ENCODE measurements around the gene PNPT1.
"Not testable (repeated sequence)": the region's sequence is repeated elsewhere in the genome, so short reads cannot be mapped to it uniquely, and the experiment has no call there.

The PNPT1 gene

DNA sequence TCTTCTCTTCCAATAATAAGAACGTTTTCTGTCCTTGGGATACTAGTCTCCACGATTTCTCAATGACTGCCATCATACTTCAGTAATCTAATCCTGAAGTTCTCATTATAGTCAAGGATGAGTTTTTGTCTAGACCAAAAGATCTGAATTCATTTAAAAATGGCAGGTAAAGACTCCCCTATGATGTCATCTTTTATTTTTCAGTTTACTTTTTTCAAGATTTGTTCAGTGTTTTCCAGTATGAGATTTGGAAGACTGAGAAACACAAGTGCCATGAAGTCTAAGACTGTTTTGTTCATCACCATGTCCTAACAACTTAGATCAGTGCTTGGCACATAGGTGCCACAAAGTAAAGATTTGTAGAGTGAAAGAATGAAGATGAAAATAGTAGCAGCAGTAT, 40.4 kb downstream of the PNPT1 start:
- DNase-seq, result no peak

GRCh38 chr2:55649211-55649610, 44.4 kb downstream of the PNPT1 start:
- no peak for DNase-seq

DNA sequence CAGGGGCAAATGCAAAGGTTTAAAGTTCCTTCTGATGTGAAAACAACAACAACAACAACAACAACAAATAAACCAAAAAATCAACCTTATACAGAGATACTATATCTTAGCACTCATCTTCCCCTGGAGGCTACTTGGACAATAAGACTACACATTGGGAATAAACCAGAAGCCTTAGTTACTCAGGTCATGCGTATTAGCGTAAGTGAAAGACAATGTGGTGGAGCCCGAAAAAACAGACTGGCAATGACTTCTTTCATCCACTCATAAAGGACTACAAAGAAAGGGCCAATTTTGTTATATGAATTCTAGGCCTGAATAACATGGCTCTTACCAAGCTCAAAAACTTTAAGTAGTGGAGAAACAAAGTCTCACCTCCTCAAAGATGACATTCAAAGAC, 56.8 kb downstream of the PNPT1 start:
- no peak for DNase-seq

DNA sequence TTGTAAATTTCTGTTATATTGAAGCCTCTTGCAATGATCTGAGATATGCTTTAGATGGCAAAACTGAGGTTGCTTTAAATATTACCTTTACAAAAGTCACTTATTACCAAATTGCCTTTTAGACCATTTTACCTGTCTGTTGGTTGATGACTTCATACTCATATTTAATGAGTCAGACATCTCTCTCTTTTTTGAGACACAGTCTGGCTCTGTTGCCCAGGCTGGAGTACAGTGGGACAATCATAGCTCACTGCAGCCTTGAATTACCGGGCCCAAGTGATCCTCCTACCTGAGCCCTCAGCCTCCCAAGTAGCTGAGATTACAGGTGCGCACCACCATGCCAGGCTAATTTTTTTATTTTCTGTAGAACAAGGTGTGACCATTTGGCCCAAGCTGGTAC, 64.7 kb downstream of the PNPT1 start:
- no peak for DNase-seq

- DNase-seq, result no peak
These were observed 65.7 kb downstream of the PNPT1 start for GRCh38 chr2:55627915-55628314.

DNA sequence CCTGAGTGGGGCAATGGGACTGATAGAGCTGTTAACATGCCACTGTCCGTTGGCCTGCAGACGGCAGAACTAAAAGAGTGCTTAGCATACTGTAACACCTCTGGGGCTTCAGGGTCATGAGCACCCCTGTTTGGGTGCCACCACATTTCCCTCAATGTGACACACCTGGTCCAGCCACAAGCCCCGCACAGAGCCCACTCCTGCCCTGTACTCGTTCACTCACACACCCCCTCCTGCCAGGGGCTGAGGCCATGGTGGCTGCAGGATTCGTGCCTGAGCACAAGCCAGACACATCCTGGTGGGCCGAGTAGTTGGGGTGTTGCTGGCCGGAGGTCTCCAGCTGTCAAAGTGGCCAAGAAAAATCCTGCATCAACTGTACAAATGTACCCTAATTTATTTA, 71.8 kb downstream of the PNPT1 start:
- no peak for DNase-seq

GRCh38 chr2:55620123-55620779, 73.4 kb downstream of the PNPT1 start:
- DNase-seq, result no peak

- peak; percentile 74 for DNase-seq
These were observed 75.2 kb downstream of the PNPT1 start for GRCh38 chr2:55618275-55619055.

- no peak for DNase-seq
These were observed 75.7 kb downstream of the PNPT1 start for GRCh38 chr2:55618025-55618274.

DNA sequence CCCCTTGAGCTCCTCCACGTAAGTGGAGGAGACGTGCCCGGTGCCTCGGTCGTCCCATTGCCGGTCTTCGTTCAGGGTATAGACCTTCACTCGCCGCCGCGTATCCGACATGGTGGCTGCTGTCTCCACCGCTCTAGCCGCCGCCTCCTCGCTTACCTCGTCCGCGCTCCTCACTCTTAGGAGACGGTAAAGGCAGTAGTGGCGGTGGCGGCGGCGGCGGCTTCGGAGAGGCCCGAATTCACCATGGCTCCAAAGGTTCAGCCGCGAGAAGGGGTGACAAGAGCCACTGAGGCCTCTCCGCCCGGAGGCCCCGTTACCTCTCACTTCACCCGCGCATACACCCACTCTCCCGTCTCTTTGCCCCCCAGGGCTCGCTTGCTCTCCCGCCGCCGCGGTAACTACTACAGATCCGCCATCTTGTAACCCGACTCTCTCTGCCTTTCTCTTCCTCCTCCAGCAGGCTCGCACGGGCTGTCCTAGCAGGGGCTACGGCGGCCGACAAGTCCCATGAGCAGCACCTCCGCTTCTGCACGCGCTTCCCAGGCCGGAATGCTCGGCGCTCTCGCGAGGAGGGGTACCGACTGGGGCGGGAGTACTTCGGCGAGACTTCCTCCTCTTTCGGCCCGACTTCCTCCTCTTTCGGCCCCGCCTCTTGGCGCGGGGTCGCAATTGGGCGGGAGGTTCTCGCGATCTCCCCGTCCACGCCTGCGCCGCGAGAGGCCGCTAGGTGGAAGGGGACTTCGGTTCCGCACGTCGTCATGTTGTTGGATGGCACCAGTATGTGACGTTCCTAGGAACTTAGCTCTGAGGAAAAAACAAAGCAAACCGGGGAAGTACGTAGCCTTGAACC, 76.2 kb downstream of the PNPT1 start, which contains the start of gene PPP4R3B:
TSS of gene PPP4R3B (minus strand) at position 448 of the 850 bp plus-strand sequence. CDS start at position 111, 337 bp downstream.
- DNase-seq, result peak; percentile 100

DNA sequence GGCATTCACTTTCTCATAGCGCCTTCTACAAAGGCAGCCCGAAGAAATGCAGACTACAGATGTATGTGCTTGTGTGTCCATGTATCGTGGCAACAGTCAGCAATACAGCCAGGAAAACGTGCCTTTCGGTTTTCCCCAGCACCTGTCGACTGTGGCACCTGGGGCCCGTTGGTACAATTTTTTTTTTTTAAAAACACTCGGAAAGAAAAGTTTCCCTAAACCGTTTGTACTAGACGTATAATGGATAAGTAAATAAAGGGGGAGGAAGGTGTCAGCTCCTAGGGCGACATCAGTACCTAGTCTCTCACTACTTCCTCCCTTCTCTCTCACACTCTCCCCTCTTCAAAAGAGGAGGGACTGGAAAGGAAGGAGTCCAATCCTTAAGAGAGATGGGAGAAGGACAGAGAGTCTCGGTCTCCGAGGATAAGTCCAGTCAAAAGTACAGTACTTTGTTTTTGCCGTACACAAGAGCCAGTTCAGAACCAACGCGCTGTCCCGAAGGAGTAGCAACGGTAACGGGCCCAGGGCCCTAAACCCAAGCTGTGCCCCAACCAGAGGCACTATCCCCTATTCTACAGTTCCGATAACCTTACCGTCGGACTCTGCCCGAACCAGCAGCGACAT, 77.0 kb downstream of the PNPT1 start:
- DNase-seq, result peak; percentile 57

DNA sequence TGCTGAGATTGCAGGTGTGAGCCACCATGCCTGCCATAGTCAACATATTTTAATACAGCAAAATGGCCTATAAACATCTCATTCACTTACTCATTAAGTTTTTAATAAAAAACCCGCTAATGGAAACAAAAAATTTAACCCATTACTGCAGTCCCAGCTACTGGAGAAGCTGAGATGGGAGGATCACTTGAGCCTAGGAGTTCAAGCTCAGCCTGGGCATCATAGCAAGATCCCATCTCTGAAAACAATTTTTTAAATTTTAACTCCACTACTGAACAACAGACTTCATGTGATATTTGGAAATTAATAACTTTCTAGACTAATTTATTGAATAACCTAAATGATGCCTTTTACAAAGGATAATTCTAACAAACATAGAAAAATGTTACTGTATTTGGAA, 81.6 kb downstream of the PNPT1 start:
- no peak for DNase-seq

GRCh38 chr2:55610954-55611743, 82.5 kb downstream of the PNPT1 start:
- no peak for DNase-seq

GRCh38 chr2:55609938-55610578, 83.6 kb downstream of the PNPT1 start:
- DNase-seq, result no peak

- no peak for DNase-seq
These were observed 84.3 kb downstream of the PNPT1 start for GRCh38 chr2:55609193-55609794.

DNA sequence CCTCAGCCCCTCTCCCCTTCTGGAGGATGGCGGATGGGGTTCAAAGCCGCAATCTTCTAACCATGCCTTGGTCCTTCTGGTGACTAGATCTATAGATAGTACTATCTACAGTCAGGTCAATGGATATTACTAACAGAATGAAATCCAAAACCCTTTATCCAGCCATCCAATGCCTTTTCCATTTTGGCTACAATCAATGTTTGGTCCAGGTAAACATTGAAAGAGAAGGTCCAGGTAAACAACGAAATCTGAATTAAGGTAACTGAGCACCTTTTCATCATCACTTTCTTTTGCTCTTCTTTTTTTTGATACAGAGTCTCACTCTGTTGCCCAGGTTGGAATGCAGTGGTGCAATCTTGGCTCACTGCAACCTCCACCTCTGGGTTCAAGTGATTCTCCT, 85.9 kb downstream of the PNPT1 start:
- DNase-seq, result no peak

DNA sequence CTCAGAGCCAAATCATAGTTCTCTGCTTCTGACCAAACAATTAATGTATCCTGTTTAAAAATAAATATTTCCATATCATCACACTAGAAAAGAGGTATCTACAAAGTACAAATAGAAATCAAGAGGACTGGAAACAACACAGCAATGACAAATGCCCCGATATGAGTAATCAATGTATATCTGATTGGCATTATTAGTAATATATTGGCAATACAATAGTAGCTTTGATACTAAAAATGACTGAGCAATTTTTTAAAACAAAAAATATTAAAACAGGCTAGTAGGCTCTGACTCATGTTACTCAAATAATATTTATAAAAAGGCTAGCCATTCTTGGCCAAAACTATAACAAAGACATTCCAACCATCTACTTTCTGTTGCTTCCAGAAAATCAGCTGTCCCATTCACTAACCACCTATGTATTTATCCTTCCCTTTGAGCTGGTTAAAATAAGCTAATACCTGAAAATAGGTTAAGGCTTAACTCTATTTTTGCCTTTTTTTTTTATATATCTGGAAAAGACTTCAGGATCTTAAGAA, 89.5 kb downstream of the PNPT1 start:
- DNase-seq, result no peak

DNA sequence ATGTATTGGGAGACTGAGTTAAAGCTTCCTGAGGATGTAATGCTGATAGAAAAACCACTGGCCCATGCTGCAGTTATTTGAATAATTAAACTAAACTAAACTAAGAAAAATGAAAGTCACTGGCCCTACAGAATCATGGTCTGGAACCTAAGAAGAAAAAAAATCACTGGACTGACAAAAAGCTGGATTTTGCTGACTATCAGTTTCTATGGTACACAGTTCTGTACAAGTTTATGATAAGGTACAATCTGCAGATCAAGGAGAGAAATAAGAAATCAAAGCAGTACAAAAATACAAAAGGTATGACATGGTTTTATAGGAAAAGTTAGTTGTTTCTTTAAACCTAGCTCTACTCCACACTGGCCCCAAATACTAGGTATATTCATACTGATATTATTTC, 91.8 kb downstream of the PNPT1 start:
- no peak for DNase-seq

DNA sequence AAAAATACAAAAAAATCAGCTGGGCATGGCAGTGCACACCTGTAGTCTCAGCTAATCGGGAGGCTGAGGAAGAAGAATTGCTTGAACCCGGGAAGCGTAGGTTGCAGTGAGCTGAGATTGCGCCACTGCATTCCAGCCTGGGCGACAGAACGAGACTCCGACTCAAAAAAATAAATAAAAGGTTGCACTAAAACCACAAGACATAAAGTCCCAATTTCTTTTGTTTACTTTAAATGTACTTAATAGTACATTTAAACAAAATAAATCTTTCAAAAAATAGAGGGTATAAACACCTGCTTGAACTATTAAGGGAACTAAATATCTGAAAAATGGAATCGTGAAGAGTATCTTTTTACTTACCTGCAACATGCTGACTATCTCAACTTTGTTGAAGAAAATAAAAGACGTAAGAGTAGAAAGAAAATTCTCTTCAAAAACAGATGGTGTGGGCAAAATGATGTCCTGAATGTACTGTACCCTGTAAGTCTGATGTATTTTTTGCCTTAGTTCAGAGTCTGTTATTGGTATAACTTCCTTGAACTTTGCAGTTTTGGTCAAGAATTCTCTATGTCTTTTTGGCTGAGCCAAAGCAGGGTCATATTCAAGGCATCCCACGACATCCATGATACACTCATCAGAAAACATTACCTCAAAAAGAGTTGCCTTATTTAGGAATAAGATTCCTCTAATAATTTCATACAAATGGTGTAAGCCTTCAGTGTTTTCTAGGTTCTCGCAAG, 95.4 kb downstream of the PNPT1 start:
- no peak for DNase-seq

- not testable (repeated sequence) for DNase-seq
These were observed 96.8 kb downstream of the PNPT1 start for GRCh38 chr2:55596795-55597194.

- no peak for DNase-seq
These were observed 98.1 kb downstream of the PNPT1 start for GRCh38 chr2:55595536-55595935.

Measured in femur (tissue), 1 donor.